ENCODE data around the gene AGBL1.
"Not testable (repeated sequence)": the region's sequence is repeated elsewhere in the genome, so short reads cannot be mapped to it uniquely, and the experiment has no call there.

Gene AGBL1

DNA sequence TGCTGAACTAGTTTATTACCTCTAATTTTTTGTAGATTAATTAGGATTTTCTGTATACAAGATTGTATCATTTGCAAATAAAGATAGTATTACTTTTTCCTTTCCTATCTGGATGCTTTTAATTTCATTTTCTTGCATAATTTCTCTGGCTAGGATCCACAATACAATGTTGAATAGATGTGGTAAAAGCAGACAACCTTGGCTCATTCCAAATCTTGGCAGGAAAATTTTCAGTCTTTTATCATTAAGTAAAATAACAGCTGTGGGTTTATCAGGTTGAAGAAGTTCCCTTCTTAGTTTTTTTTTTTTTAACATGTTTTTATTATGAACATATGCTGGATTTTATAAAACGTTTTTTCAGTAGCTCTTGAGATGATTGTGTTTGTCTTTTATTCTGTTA is 422.6 kb downstream of the AGBL1 start:
- TF ChIP-seq GATA1 (IDR thresholded peaks at IDR 0.05; ENCODE audit: low read depth, low read length) (no peak), POLR2A (IDR thresholded peaks at IDR 0.05; ENCODE audit: low read length) (no peak)
- no peak for DNase-seq

- TF ChIP-seq POLR2A (IDR thresholded peaks at IDR 0.05; ENCODE audit: low read length) (no peak), GATA1 (IDR thresholded peaks at IDR 0.05; ENCODE audit: low read depth, low read length) (no peak)
- no peak for DNase-seq
Observed at GRCh38 chr15:86505951-86506350, 426.3 kb downstream of the AGBL1 start.

DNA sequence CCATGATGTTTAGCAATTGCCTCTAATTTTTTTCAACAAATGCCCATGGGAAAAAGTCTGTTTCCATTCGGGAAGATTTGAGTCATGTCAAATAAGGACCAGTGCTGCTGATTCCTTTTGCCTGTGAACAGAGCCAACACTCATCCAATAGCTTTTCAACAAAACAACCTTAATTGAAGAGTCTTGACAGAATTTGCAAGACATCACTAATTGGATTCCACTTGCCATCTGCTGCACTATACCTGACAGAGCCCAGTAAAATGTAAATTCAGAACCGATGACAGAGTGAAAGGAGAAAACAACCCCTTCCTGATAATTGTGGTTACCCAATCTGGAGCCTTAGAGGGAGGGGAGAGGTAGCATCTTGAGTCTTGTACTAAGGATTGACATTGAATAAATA is 426.7 kb downstream of the AGBL1 start:
- TF ChIP-seq GATA1 (IDR thresholded peaks at IDR 0.05; ENCODE audit: low read depth, low read length): no peak
- no peak for TF ChIP-seq POLR2A (IDR thresholded peaks at IDR 0.05; ENCODE audit: low read length)
- no peak for DNase-seq

DNA sequence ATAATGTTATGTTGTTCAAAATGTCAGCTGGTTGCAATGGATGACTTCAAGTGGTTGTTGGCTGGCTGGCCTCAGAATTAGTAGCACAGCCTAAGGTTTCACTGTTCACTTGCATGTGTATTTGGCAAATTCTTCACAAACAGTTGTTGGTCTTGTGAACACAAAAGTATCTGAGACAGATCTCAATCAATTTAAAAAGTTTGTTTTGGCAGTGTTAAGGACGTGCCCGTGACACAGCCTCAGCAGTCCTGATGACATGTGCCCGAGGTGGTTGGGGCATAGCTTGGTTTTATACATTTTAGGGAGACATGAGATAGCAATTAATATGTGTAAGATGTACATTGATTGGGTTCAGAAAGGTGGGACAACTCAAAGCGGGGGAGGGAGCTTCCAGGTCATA is 436.0 kb downstream of the AGBL1 start:
- no peak for DNase-seq
- TF ChIP-seq GATA1 (IDR thresholded peaks at IDR 0.05; ENCODE audit: low read depth, low read length) (no peak), POLR2A (IDR thresholded peaks at IDR 0.05; ENCODE audit: low read length) (no peak)

DNA sequence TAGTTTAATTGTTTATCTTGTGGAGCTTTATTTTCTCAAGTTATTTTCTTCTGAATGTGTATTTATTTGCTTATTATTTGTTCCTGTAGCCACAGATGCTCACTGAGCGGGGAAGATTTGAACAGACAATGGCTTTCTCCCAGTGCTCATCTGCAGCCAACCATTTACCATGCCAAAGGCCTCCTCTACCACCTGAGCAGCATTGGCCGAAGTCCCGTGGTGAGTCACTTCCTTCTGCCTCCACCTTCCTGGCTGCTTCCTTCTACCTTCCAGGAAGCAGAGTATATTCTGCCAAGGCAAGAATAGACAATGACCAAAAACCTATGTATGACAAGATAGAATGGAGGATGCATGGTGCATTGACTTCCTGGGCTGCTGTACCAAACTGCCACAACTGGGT is 443.1 kb downstream of the AGBL1 start:
- no peak for DNase-seq
- no peak for TF ChIP-seq GATA1 (IDR thresholded peaks at IDR 0.05; ENCODE audit: low read depth, low read length)
- no peak for TF ChIP-seq POLR2A (IDR thresholded peaks at IDR 0.05; ENCODE audit: low read length)

DNA sequence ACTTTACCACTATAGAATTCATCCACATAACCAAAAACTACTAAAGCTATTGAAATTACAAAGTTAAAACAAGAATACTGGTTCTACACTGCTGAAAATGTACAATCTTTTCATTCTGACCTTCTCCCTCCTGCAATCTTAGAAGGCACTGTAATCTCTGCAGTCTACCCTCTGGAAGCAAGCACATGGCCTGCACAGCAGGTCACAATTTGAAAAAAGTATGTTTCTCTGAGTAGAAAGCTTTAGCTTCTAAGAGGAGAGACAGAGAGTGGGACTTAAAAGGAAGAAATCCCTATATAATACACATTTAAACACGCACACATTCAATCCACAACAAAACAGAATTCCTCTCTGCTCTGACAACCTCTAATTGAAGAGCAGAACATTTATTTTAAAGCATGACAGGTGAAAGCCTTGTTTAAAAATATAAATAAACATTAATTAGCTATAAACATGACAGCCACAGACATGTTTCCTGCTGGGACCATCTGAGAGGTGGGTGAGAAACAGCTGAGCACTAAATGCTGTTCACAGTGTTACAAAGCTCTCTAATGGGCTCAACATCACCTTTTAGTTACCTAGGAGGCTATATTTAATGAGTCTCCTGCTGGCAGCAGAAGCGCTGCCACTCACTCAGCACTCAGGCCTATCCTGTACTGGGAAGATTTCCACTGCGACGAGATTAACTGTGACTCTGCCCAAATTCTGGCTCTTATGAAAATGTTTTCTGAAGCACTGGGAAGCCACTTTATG is 447.4 kb downstream of the AGBL1 start:
- DNase-seq: no peak
- TF ChIP-seq GATA1 (IDR thresholded peaks at IDR 0.05; ENCODE audit: low read depth, low read length) (no peak), POLR2A (IDR thresholded peaks at IDR 0.05; ENCODE audit: low read length) (no peak)

DNA sequence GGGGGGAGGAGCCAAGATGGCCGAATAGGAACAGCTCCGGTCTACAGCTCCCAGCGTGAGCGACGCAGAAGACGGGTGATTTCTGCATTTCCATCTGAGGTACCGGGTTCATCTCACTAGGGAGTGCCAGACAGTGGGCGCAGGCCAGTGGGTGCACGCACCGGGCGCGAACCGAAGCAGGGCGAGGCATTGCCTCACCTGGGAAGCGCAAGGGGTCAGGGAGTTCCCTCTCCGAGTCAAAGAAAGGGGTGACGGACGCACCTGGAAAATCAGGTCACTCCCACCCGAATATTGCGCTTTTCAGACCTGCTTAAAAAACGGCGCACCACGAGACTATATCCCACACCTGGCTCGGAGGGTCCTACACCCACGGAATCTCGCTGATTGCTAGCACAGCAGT is 448.4 kb downstream of the AGBL1 start:
- not testable (repeated sequence) for DNase-seq

DNA sequence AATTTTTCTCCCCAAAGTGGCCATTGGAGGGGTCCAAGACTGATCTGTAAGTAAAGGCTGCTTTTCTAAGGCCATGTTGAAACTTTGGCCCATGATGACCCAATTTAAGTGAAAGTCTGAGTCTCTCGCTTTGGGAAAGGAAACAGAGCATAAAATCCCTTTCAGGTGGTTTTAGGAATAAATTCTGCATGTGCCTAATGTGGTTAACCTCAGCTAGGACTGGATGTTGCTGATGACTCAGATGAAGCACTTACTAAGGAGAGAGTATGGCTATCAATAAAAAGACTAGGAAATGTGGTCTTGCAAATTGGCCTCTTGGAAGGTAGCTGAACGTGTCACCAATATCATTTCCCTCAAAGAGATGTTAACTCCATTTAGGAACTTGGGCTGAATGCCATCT is 458.5 kb downstream of the AGBL1 start:
- DNase-seq: no peak
- no peak for TF ChIP-seq POLR2A (IDR thresholded peaks at IDR 0.05; ENCODE audit: low read length)
- no peak for TF ChIP-seq GATA1 (IDR thresholded peaks at IDR 0.05; ENCODE audit: low read depth, low read length)

DNA sequence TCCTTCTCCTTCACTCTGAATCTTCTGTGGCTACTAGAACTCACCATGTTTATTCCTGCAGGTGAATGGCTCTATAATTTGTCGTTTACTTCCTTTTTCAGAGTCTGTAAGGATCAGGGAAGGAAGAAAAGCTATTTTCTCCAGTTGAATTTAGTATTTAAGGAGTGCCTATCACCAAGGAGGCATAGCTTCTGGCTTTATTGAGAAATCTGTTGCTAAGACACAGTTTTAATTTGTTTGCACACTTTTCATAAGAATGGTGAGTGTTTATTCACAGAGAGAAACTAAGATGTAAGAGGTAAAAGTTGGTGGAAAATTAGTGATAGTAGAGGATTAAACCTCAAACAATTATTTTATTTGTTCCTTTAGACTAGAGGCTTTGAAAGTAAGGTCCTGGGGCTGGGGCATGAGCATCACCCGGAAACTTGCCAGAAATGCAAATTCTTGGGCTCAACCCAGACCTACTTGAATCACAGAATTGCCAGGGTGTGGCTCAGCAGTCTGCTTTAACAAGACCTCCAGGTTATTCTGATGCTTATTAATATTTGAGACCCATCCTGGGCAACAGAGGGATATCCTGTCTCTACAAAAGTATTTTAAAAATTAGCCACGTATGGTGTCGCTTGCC is 461.3 kb downstream of the AGBL1 start:
- TF ChIP-seq GATA1 (IDR thresholded peaks at IDR 0.05; ENCODE audit: low read depth, low read length): no peak
- no peak for TF ChIP-seq POLR2A (IDR thresholded peaks at IDR 0.05; ENCODE audit: low read length)
- no peak for DNase-seq

DNA sequence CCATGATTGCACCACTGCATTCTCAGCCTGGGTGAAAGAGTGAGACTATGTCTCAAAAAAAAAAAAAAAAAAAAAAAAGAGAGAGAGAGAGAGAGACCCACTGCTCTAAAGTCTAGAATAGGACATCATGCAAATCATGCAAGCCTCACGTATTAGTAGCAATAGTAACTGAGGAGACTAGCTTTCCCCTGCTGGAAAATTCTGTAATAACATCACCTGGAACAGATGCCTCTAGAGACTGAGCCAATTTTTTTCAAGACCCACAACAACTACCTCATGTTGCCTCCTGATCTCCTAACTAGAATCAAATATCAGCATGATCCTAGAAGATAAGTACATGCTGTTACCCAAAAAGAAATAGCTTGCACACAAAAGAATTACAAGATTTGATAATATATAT is 461.9 kb downstream of the AGBL1 start:
- TF ChIP-seq POLR2A (IDR thresholded peaks at IDR 0.05; ENCODE audit: low read length) (no peak), GATA1 (IDR thresholded peaks at IDR 0.05; ENCODE audit: low read depth, low read length) (no peak)
- DNase-seq: no peak

DNA sequence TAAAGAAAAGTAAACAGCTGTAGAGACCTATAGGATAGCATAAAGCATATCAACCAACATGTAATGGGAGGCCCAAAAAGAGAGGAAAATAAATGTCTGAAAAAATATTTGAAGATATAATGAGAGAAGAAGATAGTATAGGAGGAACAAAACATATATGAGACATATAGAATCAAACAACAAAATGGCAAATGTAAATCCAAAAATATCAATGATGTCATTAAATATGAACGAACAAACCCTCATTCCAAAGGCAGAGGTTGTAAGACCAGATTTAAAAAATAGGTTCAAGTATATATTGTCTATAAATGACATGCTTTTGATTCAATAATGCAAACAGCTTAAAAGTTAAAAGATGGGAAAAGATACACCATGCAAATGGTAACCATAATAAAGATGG is 470.4 kb downstream of the AGBL1 start:
- no peak for DNase-seq

DNA sequence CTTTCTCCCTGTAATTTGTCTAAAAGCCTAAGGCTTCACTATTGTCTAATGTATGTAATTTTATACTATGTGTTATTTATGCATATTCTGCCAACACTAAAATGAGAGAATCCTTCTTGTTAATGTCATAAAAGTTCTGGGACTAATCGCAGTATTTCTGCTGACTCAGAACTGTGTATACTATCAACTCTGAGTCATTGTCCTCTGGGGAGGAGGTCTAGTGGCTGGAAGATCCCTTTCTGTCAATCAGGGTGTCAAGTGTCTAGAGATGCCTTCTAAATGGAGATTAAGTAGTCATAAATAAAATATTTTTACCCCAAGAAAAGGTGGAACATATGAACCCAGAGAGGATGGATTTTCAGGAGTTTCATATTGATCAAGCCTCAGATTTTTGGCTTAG is 473.4 kb downstream of the AGBL1 start:
- TF ChIP-seq GATA1 (IDR thresholded peaks at IDR 0.05; ENCODE audit: low read depth, low read length): no peak
- TF ChIP-seq POLR2A (IDR thresholded peaks at IDR 0.05; ENCODE audit: low read length): no peak
- no peak for DNase-seq

More for the DNA sequence above, 470.4 kb downstream of the AGBL1 start:
- TF ChIP-seq POLR2A (IDR thresholded peaks at IDR 0.05; ENCODE audit: low read length): no peak
- no peak for TF ChIP-seq GATA1 (IDR thresholded peaks at IDR 0.05; ENCODE audit: low read depth, low read length)

DNA sequence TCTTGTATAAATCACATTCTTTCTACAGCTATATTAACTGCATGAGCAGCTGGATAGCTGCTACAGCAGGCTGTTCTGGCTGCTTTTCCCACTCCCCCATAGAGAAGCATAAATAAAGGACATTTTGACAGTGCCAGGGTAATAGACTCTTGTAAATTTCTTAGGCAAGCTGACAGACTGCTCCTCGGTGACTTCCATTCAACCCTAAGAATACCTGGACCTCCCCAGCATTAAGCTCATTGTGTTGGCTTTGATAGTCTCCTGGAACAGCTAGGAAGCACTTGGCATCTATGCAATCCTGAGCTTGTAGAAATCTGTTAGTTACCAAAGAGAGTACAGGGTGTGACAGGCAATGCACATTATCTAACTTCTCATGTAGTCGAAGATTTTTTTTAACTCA is 475.4 kb downstream of the AGBL1 start:
- no peak for DNase-seq
- TF ChIP-seq GATA1 (IDR thresholded peaks at IDR 0.05; ENCODE audit: low read depth, low read length): no peak

DNA sequence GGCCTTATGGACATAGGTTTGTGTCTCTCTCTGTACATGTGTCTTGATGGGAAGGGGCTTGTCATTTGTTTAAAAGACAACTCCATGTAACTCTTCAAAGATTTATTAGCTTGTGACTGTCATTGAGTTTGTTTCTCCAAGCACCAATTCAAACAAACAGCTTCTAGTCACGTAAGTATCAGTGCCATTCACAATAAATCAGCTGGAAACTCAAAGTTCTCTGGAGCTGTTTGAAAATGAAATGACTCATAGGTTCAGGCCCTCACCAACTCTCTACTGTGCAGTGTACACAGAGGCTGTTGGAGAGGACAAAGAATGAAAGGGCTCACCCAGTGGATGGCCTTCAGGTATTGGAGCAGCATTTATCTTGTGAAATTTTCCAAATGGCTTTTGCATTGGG is 476.3 kb downstream of the AGBL1 start:
- DNase-seq: no peak
- no peak for TF ChIP-seq POLR2A (IDR thresholded peaks at IDR 0.05; ENCODE audit: low read length)
- no peak for TF ChIP-seq GATA1 (IDR thresholded peaks at IDR 0.05; ENCODE audit: low read depth, low read length)

DNA sequence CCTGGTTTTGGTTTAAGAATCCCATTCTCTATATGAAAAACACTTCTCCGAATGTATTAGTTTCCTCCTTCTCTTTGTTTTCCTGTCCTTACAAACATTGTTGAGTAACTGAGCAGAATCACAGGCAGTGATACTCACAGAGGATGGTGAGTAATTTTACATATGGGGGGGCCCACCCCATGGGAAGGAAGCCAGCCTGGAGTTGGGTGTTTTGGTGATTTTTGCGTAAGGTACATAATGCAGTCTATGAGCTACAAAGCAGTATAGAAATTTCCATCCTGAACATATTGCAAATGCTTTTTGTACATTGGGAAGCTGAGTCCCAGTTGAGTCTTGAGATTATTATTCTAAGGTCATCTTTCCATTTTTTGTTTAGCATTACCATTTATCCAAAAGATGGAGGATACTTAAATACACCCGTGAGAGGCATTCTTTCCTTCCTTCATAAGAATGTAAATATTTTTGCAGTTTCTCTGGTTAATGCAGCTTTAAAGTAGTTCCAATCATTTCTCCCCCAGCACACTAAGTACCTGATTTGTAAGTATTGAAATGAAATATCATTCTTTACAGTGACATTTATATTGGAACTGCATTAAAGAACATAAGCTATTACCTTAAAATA is 476.8 kb downstream of the AGBL1 start:
- DNase-seq: no peak
- TF ChIP-seq GATA1 (IDR thresholded peaks at IDR 0.05; ENCODE audit: low read depth, low read length) (no peak), POLR2A (IDR thresholded peaks at IDR 0.05; ENCODE audit: low read length) (no peak)
